ENCODE measurements around the gene CRACR2A.

CRACR2A gene

GRCh38 chr12:3614806-3615466, 138.0 kb downstream of the CRACR2A start:
- DNase-seq: no peak

- no peak for DNase-seq
These were observed 139.1 kb downstream of the CRACR2A start for GRCh38 chr12:3613641-3614395.

DNA sequence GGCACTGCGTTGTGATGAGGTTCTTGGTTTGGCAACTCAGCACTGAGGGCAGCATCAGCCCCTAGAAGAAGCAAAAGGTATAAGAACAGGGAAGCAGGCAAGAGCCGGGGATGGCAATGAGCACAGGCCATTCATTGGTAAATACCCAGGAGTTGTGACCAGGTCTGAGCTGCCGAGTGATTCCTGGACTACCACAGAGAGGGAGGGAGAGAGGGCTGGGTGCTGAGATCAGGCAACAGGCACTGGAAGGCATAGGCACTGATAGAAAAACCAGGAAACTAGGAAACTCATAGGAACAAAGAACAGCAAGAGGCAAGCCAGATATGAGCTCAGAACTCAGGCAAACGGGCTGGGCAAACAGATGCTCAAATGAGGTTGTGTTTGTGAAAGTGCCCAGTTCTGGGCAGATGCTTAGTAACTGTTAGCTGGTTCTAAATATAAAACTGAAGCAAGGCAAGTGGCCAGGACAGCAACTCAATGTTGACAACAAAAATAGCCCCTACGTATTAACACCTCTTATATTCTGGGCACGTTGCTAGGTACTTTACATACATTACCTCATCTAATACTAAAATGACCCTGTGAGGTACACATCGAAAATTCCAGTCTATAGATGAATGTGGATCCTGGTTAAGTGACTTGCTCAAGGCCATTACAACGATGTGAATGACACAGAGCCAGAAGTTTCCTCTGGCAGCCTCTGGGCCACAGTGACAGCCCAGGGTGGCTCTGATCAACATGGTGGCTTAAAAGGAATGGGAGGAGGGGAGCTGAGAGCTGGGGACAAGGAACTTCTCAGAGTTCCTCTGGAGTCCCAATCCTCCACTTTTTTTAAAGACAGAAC, 140.8 kb downstream of the CRACR2A start:
- no peak for DNase-seq

DNA sequence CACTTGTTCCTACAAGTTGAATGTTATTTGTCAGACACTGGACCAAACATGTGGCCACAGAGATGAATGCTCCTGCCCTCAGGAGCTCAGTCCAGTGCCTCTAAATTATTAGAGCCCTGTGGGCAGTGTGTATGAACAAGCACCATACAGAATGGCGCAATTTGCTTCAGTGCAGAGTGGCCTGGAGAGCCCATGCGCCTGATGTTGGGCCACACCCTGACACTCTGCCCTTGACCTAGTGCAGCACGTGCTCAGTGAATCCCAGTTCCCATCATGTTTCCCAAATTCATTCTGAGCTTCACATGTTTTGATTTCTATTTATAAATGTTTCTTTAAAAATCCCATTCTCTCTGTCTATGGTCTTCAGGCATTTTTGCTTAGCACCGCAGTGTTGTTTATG, 145.1 kb downstream of the CRACR2A start:
- no peak for DNase-seq

- no peak for DNase-seq
These were observed 145.7 kb downstream of the CRACR2A start for GRCh38 chr12:3607039-3607720.

- DNase-seq: no peak
These were observed 146.8 kb downstream of the CRACR2A start for GRCh38 chr12:3606128-3606527.

DNA sequence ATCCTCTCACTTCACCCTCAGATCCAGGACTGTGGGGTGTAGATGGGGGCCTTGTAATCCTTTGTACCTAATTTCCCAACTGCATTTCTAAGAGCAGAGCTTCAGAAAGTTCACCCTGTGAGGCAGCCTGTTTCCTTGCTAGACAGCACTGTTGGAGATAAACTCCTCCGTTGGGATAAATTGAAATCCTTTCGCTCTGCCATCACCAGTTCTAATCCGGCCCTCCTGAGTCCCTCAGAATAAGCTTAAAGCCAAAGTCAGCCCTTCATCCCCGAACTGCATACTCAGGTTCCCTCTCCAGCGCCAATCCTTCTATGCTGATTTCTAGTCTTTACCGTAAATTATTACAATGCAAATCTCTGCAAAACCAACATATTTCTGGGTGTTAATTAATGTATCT, 147.2 kb downstream of the CRACR2A start:
- no peak for DNase-seq

- DNase-seq: no peak
These were observed 147.9 kb downstream of the CRACR2A start for GRCh38 chr12:3604748-3605586.

DNA sequence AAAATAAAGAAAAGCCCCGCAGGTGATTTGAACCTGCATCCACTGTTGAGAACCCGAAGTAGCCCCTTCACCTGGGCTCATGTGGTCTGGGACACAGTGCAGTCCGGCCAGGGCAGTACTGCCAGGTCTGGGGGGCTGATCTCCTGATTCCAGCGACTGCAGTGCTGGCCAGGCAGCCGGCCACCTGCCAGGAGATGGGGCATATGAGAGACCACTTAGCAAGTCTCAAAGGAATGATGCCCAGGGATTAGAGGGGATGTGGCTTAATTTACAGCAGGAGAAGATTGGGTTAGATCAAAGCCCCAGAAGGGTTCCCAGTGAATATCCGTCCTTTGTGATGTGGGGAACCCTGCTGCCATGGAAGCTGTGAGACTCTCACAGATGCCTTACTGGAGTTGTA, 148.6 kb downstream of the CRACR2A start:
- DNase-seq: no peak

GRCh38 chr12:3603576-3603975, 149.3 kb downstream of the CRACR2A start:
- no peak for DNase-seq

- DNase-seq: no peak
These were observed 150.4 kb downstream of the CRACR2A start for GRCh38 chr12:3602488-3602887.

DNA sequence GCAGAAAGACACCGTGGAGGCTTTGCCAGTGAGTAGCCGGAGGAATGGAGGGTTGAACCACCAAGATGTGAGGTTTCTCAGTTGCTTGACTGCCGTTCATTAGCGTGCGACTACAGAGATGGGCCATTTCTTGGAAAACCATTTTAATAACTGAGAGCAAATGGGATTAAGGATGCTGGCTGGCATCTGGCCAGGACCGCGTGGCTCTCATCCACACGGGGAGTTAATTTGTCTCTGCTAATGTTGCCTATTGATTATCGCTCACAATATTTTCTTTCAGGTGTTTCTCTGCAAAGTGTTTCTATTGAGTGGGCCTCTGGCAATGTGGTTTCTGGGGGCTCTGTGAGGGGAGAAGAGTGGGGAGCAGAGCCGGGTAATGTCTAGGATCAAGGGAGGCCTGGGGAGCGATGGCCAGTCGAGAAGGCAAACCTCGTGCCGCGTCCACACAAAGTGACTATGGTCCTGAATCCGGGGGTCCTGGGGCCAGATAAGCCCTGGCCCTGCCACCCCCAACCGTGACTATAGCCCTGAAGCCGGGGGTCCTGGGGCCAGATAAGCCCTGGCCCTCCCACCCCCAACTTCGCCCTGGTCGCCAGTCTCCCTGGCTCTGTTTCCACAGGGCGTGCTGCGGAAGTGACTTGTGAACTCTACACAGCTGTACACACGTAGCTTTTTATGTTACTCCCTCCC, 151.3 kb downstream of the CRACR2A start:
- DNase-seq: no peak

GRCh38 chr12:3600951-3601350, 152.0 kb downstream of the CRACR2A start:
- no peak for DNase-seq

- no peak for DNase-seq
These were observed 152.7 kb downstream of the CRACR2A start for GRCh38 chr12:3600039-3600720.

- DNase-seq: no peak
These were observed 153.7 kb downstream of the CRACR2A start for GRCh38 chr12:3598896-3599860.

- no peak for DNase-seq
These were observed 155.2 kb downstream of the CRACR2A start for GRCh38 chr12:3597526-3598210.

- DNase-seq: no peak
These were observed 156.1 kb downstream of the CRACR2A start for GRCh38 chr12:3596703-3597415.

DNA sequence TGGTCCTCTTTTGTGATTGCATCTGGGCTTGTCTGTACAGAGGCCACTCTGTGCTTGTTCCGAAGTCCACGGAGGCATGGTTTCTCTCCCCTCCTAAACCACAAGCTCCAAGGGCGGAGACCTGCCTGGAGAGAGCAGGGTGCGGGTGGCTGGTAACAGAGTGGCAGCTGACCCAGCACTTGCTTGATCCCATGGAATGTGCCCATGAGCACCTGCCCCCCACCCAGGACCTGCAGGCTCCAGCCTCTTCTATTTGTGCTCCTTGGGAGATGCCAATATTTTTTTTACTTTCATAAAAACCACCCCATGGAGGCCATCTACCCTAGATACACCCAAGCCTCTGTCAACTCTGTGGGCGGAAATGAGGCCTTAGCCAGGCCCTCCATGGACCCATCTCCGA, 157.2 kb downstream of the CRACR2A start:
- no peak for DNase-seq

Measured in activated naive CD4-positive, alpha-beta T cell treated with anti-CD3 and anti-CD28 coated beads, Interleukin-2, amount 50 U/mL, for 16 hours (primary cell).